ENCODE measurements around the gene ERN1. TPM values are rescaled to one million over a fixed set of nuclear protein-coding genes. Genes with fewer than 3 reads are reported as not detected.

ERN1 gene
- polyA plus RNA-seq, 1 donor: 10.3 TPM

DNA sequence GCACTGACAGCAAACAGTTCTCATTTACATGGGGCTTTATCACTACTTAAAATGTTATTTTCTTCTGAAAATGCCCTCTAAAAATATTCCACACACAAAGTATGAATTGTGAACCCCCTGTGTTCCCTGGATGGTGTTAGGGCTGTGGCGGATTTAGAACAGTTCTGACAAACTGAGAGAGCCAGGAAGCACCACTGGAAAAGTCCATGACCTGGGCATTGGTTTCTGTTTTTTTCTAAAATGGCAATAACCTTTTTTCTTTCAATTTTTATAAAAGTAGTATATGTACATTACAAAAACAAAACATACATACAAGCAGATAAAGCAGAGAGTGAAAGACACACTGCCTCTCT, 21.0 kb upstream of the ERN1 start:
- no peaks in the 10 kb centered on the region for H3K9me3 ChIP-seq (ENCODE audit: control insufficient read depth, low read depth, low read length)
- peaks cover 17% of the 10 kb centered on the region for H3K4me1 ChIP-seq (ENCODE audit: control insufficient read depth, insufficient read depth, low read length)
- no peak for DNase-seq
- no CpG with 5 or more reads among the region's 1 CpG for WGBS (ENCODE audit: insufficient coverage, low lambda C conversion rate)
- peaks cover 56% of the 10 kb centered on the region for H3K36me3 ChIP-seq (ENCODE audit: control insufficient read depth, insufficient read depth, low read length)
- H3K27me3 ChIP-seq (ENCODE audit: control insufficient read depth, insufficient read depth, low read length): no peaks in the 10 kb centered on the region
- no peak overlapping the region for H3K4me3 ChIP-seq (ENCODE audit: low read length)
- H3K27ac ChIP-seq (ENCODE audit: low read length): no peak overlapping the region

GRCh38 chr17:64150237-64151015, 20.5 kb upstream of the ERN1 start:
- Histone ChIP-seq H3K27ac (ENCODE audit: low read length) (peak overlapping the region; percentile 13), H3K27me3 (ENCODE audit: control insufficient read depth, insufficient read depth, low read length) (no peaks in the 10 kb centered on the region), H3K4me3 (ENCODE audit: low read length) (no peak overlapping the region), H3K36me3 (ENCODE audit: control insufficient read depth, insufficient read depth, low read length) (peaks cover 53% of the 10 kb centered on the region), H3K4me1 (ENCODE audit: control insufficient read depth, insufficient read depth, low read length) (peaks cover 17% of the 10 kb centered on the region), H3K9me3 (ENCODE audit: control insufficient read depth, low read depth, low read length) (no peaks in the 10 kb centered on the region)
- peak; percentile 77 to 81 for DNase-seq
- no CpG with 5 or more reads among the region's 5 CpGs for WGBS (ENCODE audit: insufficient coverage, low lambda C conversion rate)

GRCh38 chr17:64149196-64149595, 19.3 kb upstream of the ERN1 start:
- no peak for DNase-seq
- Histone ChIP-seq H3K4me3 (ENCODE audit: low read length) (no peak overlapping the region), H3K27me3 (ENCODE audit: control insufficient read depth, insufficient read depth, low read length) (no peaks in the 10 kb centered on the region), H3K4me1 (ENCODE audit: control insufficient read depth, insufficient read depth, low read length) (peaks cover 17% of the 10 kb centered on the region), H3K36me3 (ENCODE audit: control insufficient read depth, insufficient read depth, low read length) (peaks cover 42% of the 10 kb centered on the region), H3K9me3 (ENCODE audit: control insufficient read depth, low read depth, low read length) (no peaks in the 10 kb centered on the region), H3K27ac (ENCODE audit: low read length) (no peak overlapping the region)
- WGBS (ENCODE audit: insufficient coverage, low lambda C conversion rate): no CpG with 5 or more reads among the region's 6 CpGs

- Histone ChIP-seq H3K9me3 (ENCODE audit: control insufficient read depth, low read depth, low read length) (no peaks in the 10 kb centered on the region), H3K27me3 (ENCODE audit: control insufficient read depth, insufficient read depth, low read length) (no peaks in the 10 kb centered on the region), H3K27ac (ENCODE audit: low read length) (no peak overlapping the region), H3K4me1 (ENCODE audit: control insufficient read depth, insufficient read depth, low read length) (peaks cover 17% of the 10 kb centered on the region), H3K4me3 (ENCODE audit: low read length) (no peak overlapping the region), H3K36me3 (ENCODE audit: control insufficient read depth, insufficient read depth, low read length) (peaks cover 40% of the 10 kb centered on the region)
- no CpG with 5 or more reads among the region's 4 CpGs for WGBS (ENCODE audit: insufficient coverage, low lambda C conversion rate)
- no peak for DNase-seq
These were observed 18.8 kb upstream of the ERN1 start for GRCh38 chr17:64148699-64149098.

GRCh38 chr17:64148017-64148631, 18.2 kb upstream of the ERN1 start:
- peaks cover 35% of the 10 kb centered on the region for H3K36me3 ChIP-seq (ENCODE audit: control insufficient read depth, insufficient read depth, low read length)
- H3K4me1 ChIP-seq (ENCODE audit: control insufficient read depth, insufficient read depth, low read length): peaks cover 17% of the 10 kb centered on the region
- H3K27ac ChIP-seq (ENCODE audit: low read length): peak overlapping the region; percentile 11
- H3K4me3 ChIP-seq (ENCODE audit: low read length): no peak overlapping the region
- 73% methylated on average over 2 of the region's 8 CpGs for WGBS (ENCODE audit: insufficient coverage, low lambda C conversion rate)
- H3K9me3 ChIP-seq (ENCODE audit: control insufficient read depth, low read depth, low read length): no peaks in the 10 kb centered on the region
- DNase-seq: no peak
- no peaks in the 10 kb centered on the region for H3K27me3 ChIP-seq (ENCODE audit: control insufficient read depth, insufficient read depth, low read length)

GRCh38 chr17:64147110-64148016, 17.4 kb upstream of the ERN1 start:
- peaks cover 27% of the 10 kb centered on the region for H3K36me3 ChIP-seq (ENCODE audit: control insufficient read depth, insufficient read depth, low read length)
- H3K27me3 ChIP-seq (ENCODE audit: control insufficient read depth, insufficient read depth, low read length): no peaks in the 10 kb centered on the region
- H3K9me3 ChIP-seq (ENCODE audit: control insufficient read depth, low read depth, low read length): no peaks in the 10 kb centered on the region
- peak in 1 of 2 donors; percentile 61 for DNase-seq
- no CpG with 5 or more reads among the region's 15 CpGs for WGBS (ENCODE audit: insufficient coverage, low lambda C conversion rate)
- peak overlapping the region; percentile 92 for H3K4me3 ChIP-seq (ENCODE audit: low read length)
- peak overlapping the region; percentile 94 for H3K27ac ChIP-seq (ENCODE audit: low read length)
- H3K4me1 ChIP-seq (ENCODE audit: control insufficient read depth, insufficient read depth, low read length): peaks cover 17% of the 10 kb centered on the region

- whole genome bisulfite sequencing (ENCODE audit: insufficient coverage, low lambda C conversion rate): no CpG with 5 or more reads among the region's 34 CpGs
- H3K36me3 ChIP-seq (ENCODE audit: control insufficient read depth, insufficient read depth, low read length): peaks cover 24% of the 10 kb centered on the region
- H3K4me3 ChIP-seq (ENCODE audit: low read length): peak overlapping the region; percentile 92
- H3K27me3 ChIP-seq (ENCODE audit: control insufficient read depth, insufficient read depth, low read length): no peaks in the 10 kb centered on the region
- peak; percentile 48 to 78 for DNase-seq
- H3K4me1 ChIP-seq (ENCODE audit: control insufficient read depth, insufficient read depth, low read length): peaks cover 17% of the 10 kb centered on the region
- H3K27ac ChIP-seq (ENCODE audit: low read length): peak overlapping the region; percentile 94
- no peaks in the 10 kb centered on the region for H3K9me3 ChIP-seq (ENCODE audit: control insufficient read depth, low read depth, low read length)
These were observed 16.6 kb upstream of the ERN1 start for GRCh38 chr17:64146418-64147109.

- Histone ChIP-seq H3K4me1 (ENCODE audit: control insufficient read depth, insufficient read depth, low read length) (peaks cover 17% of the 10 kb centered on the region), H3K36me3 (ENCODE audit: control insufficient read depth, insufficient read depth, low read length) (peaks cover 22% of the 10 kb centered on the region), H3K4me3 (ENCODE audit: low read length) (peak overlapping the region; percentile 92), H3K9me3 (ENCODE audit: control insufficient read depth, low read depth, low read length) (no peaks in the 10 kb centered on the region), H3K27me3 (ENCODE audit: control insufficient read depth, insufficient read depth, low read length) (no peaks in the 10 kb centered on the region), H3K27ac (ENCODE audit: low read length) (peak overlapping the region; percentile 94)
- no CpG with 5 or more reads among the region's 51 CpGs for WGBS (ENCODE audit: insufficient coverage, low lambda C conversion rate)
- peak; percentile 99 for DNase-seq
These were observed 15.9 kb upstream of the ERN1 start for GRCh38 chr17:64145751-64146417.

- Histone ChIP-seq H3K9me3 (ENCODE audit: control insufficient read depth, low read depth, low read length) (no peaks in the 10 kb centered on the region), H3K4me3 (ENCODE audit: low read length) (peak overlapping the region; percentile 92), H3K36me3 (ENCODE audit: control insufficient read depth, insufficient read depth, low read length) (peaks cover 18% of the 10 kb centered on the region), H3K4me1 (ENCODE audit: control insufficient read depth, insufficient read depth, low read length) (peaks cover 17% of the 10 kb centered on the region), H3K27ac (ENCODE audit: low read length) (peak overlapping the region; percentile 79), H3K27me3 (ENCODE audit: control insufficient read depth, insufficient read depth, low read length) (no peaks in the 10 kb centered on the region)
- DNase-seq: no peak
- no CpG with 5 or more reads among the region's 15 CpGs for WGBS (ENCODE audit: insufficient coverage, low lambda C conversion rate)
These were observed 15.4 kb upstream of the ERN1 start for GRCh38 chr17:64145375-64145750.
